T-helper 17 cell (primary cell): ENCODE results near the gene ACOX3. TPM values are rescaled to one million over a fixed set of nuclear protein-coding genes. Genes with fewer than 3 reads are reported as not detected.

Experiments used
- ATAC-seq: fragments of 150-1000 bp; cut with Tn5 transposase; 2 replicates; pipeline ENCODE4 v1.10.0; 2021; ENCODE audit warnings: mild to moderate bottlenecking, moderate library complexity
- DNase-seq, 3 donors: peaks; one replicate each; pipeline versions ENCODE4 v3.0.0 to v3.0.0-alpha.2; 2020 to 2021
- H3K9me3 ChIP-seq: one replicate; pipeline ENCODE4 v1.7.0; 2013; ENCODE audit warnings: low read length, mild to moderate bottlenecking; ENCODE audit not compliant: control insufficient read depth, poor library complexity, severe bottlenecking
- H3K27ac Mint-ChIP-seq: one replicate; pipeline ENCODE4 v1.8.0; 2022; ENCODE audit warnings: mild to moderate bottlenecking, moderate library complexity, mixed read lengths
- H3K27me3 Mint-ChIP-seq: one replicate; pipeline ENCODE4 v1.8.0; 2022; ENCODE audit warnings: mixed read lengths
- H3K36me3 Mint-ChIP-seq: one replicate; pipeline ENCODE4 v1.8.0; 2022; ENCODE audit warnings: low read depth, mixed read lengths
- H3K4me1 Mint-ChIP-seq: one replicate; pipeline ENCODE4 v1.8.0; 2022; ENCODE audit warnings: mild to moderate bottlenecking, mixed read lengths
- H3K4me3 Mint-ChIP-seq: one replicate; pipeline ENCODE4 v1.8.0; 2022; ENCODE audit warnings: mild to moderate bottlenecking, moderate library complexity, mixed read lengths
- total RNA-seq, 4 donors: library from RNA in 2 of 4; stranded (reverse) in 2 of 4; gene quantifications; one replicate each; pipeline ENCODE4 v1.2.3 and lab custom pipeline; 2022 to 2026

The ACOX3 gene
- total RNA-seq, 2 donors from 2014 or later: 9.6 to 11.3 TPM

DNA sequence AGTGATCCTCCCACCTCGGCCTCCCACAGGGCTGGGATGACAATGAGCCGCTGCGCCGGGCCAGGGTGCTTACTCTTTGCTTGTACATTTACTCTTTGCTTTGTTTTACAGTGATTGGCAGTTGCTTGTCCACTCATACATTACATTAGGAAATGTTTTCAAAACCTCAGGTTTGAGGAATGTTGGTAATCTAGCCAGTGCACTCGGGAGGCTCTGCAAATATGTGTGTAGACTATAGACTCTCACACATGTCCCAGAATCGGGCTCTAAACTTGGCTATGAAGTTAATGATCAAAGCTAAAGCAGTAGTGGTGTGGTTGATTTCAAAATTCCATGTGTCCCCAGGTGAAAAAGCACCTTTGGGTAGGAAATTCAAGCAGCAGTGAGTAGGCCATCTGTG lies 20.6 kb upstream of the ACOX3 start:
- ATAC-seq (no peak), DNase-seq (no peak)
- Mint-ChIP-seq H3K4me1 (peaks cover 5% of the 10 kb centered on the region), H3K4me3 (no peak overlapping the region), H3K27ac (no peak overlapping the region), H3K36me3 (peaks cover 16% of the 10 kb centered on the region), H3K27me3 (no peaks in the 10 kb centered on the region)
- no peaks in the 10 kb centered on the region for H3K9me3 ChIP-seq

- ATAC-seq (no peak), DNase-seq (no peak)
- H3K9me3 ChIP-seq: no peaks in the 10 kb centered on the region
- Mint-ChIP-seq H3K4me1 (peaks cover 5% of the 10 kb centered on the region), H3K36me3 (peaks cover 12% of the 10 kb centered on the region), H3K4me3 (no peak overlapping the region), H3K27me3 (no peaks in the 10 kb centered on the region), H3K27ac (no peak overlapping the region)
Measured at GRCh38 chr4:8459867-8460445, 19.4 kb upstream of the ACOX3 start.

DNA sequence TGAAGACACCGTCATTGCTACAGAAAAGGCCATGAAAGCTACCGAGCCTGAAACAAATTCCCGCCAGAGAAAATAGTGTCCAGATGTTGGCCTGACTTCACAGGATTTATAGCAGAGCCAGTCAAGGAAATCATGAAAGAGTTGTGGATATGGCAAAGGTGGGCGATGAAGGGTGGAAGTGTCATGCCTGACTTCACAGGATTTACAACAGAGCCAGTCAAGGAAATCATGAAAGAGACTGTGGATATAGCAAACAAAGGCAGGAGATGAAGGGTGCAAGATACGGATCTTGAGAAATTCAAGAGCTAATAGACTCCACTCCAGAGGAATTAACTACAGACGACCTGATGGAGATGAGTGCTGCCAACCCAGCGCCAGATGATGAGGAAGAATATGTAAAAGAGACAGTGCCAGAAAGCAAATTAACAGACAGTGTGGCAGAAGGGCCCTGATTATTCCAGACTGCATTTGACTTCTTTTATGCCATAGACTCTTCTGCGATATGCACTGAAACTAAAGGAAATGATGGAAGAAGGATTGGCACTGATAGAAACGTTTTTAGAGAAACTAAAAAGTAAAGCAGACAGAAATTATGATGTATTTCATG lies 17.2 kb upstream of the ACOX3 start:
- no peak for ATAC-seq
- Mint-ChIP-seq H3K4me3 (no peak overlapping the region), H3K4me1 (peaks cover 5% of the 10 kb centered on the region), H3K27me3 (no peaks in the 10 kb centered on the region), H3K27ac (no peak overlapping the region), H3K36me3 (peaks cover 9% of the 10 kb centered on the region)
- no peaks in the 10 kb centered on the region for H3K9me3 ChIP-seq
- no peak for DNase-seq

- H3K27me3 Mint-ChIP-seq: no peaks in the 10 kb centered on the region
- peaks cover 12% of the 10 kb centered on the region for H3K36me3 Mint-ChIP-seq
- ATAC-seq: no peak
- H3K4me1 Mint-ChIP-seq: peaks cover 5% of the 10 kb centered on the region
- no peak for DNase-seq
- H3K4me3 Mint-ChIP-seq: no peak overlapping the region
- no peaks in the 10 kb centered on the region for H3K9me3 ChIP-seq
- no peak overlapping the region for H3K27ac Mint-ChIP-seq
Measured at GRCh38 chr4:8453957-8454356, 13.4 kb upstream of the ACOX3 start.

- H3K4me1 Mint-ChIP-seq: peaks cover 2% of the 10 kb centered on the region
- no peaks in the 10 kb centered on the region for H3K9me3 ChIP-seq
- H3K27me3 Mint-ChIP-seq: no peaks in the 10 kb centered on the region
- H3K27ac Mint-ChIP-seq: no peak overlapping the region
- DNase-seq (no peak), ATAC-seq (no peak)
- H3K4me3 Mint-ChIP-seq: no peak overlapping the region
- peaks cover 9% of the 10 kb centered on the region for H3K36me3 Mint-ChIP-seq
Measured at GRCh38 chr4:8451440-8452182, 11.1 kb upstream of the ACOX3 start.

DNA sequence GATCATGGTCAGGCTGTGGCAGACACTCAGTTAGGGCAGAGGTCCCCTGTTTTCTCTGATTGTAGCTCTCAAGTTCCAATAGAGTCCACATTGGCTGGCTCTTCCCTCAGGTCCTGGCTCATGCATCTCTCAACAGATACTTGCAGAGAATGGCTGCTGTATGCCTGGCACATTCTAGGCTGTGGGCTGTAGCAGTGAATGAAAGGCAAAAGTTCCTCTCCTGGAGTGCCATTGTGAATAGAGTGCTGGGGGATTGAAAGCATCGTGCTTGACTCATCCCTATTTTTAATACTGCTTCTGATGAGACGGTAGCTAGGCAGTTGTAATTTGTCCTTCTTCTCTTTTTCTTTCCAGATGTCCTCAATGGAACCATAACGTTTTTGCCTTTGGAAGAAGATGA lies 5.6 kb upstream of the ACOX3 start:
- no peak for ATAC-seq
- H3K27me3 Mint-ChIP-seq: no peaks in the 10 kb centered on the region
- no peak overlapping the region for H3K4me3 Mint-ChIP-seq
- H3K36me3 Mint-ChIP-seq: peaks cover 2% of the 10 kb centered on the region
- H3K27ac Mint-ChIP-seq: no peak overlapping the region
- peaks cover 25% of the 10 kb centered on the region for H3K4me1 Mint-ChIP-seq
- H3K9me3 ChIP-seq: no peaks in the 10 kb centered on the region
- DNase-seq: no peak

DNA sequence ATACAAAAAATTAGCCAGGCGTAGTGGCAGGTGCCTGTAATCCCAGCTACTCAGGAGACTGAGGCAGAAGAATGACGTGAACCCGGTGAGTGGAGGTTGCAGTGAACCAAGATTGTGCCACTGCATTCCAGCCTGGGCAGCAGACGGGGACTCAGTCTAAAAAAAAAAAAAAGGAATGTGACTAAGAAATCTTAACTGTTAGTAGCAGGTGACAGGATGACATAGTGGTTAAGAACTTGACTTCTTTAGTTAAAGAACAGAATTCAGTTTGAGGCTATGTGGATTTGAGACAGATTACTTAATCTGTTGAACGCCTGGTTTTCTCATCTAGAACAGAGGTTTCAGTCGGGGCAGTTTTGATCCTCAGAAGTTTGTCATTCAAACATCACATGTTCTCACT lies 3.3 kb upstream of the ACOX3 start:
- no peaks in the 10 kb centered on the region for H3K9me3 ChIP-seq
- peaks cover 2% of the 10 kb centered on the region for H3K36me3 Mint-ChIP-seq
- no peak overlapping the region for H3K27ac Mint-ChIP-seq
- no peak for DNase-seq
- peaks cover 37% of the 10 kb centered on the region for H3K4me1 Mint-ChIP-seq
- ATAC-seq: no peak
- H3K27me3 Mint-ChIP-seq: no peaks in the 10 kb centered on the region
- no peak overlapping the region for H3K4me3 Mint-ChIP-seq

DNA sequence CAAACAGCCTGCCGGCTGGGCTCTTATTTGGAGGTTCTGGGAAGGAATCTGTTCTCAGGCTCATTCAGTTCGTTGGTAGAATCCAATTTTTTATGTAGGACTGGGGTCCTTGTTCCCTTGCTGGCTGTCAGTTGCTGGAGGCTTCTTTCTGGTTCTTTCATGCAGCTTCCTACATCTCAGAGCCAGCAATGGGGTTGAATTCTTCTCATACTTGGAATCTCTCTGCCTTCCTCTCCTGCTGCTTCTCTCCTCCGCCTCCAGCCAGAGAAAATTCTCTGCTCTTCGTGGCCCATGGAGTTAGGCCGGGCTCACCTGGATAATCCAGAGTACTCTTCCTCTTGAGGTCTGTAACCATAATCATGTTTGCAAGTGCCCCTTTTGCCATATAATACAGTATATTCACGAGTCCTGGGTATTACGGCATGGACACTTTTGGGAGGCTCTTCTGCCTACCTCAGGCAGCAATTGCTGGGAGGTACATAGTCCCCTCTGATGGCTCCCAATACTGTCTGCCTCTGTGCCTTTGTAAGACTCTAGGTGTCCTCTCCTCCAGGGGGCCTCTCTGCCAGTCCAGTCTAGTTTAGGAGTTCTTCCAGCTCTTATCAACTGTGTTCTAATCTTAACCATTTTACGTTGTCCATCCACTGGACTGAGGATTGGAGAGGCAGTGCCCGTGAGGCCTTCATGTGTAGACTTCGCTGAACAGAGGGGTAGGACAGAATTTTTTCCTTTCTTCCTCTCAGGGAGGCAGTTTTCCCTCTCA lies 2.3 kb upstream of the ACOX3 start:
- H3K9me3 ChIP-seq: no peaks in the 10 kb centered on the region
- H3K36me3 Mint-ChIP-seq: peaks cover 2% of the 10 kb centered on the region
- peak overlapping the region; percentile 57 for H3K4me3 Mint-ChIP-seq
- no peaks in the 10 kb centered on the region for H3K27me3 Mint-ChIP-seq
- ATAC-seq (no peak), DNase-seq (no peak)
- H3K27ac Mint-ChIP-seq: peak overlapping the region; percentile 91
- peaks cover 43% of the 10 kb centered on the region for H3K4me1 Mint-ChIP-seq

- peaks cover 51% of the 10 kb centered on the region for H3K4me1 Mint-ChIP-seq
- peak overlapping the region; percentile 92 for H3K4me3 Mint-ChIP-seq
- ATAC-seq (no peak), DNase-seq (no peak)
- peak overlapping the region; percentile 96 for H3K27ac Mint-ChIP-seq
- H3K36me3 Mint-ChIP-seq: peaks cover 2% of the 10 kb centered on the region
- H3K9me3 ChIP-seq: no peaks in the 10 kb centered on the region
- no peaks in the 10 kb centered on the region for H3K27me3 Mint-ChIP-seq
Measured at GRCh38 chr4:8441499-8442091, 1.1 kb upstream of the ACOX3 start.

- Mint-ChIP-seq H3K27ac (peak overlapping the region; percentile 96), H3K4me3 (peak overlapping the region; percentile 92), H3K27me3 (no peaks in the 10 kb centered on the region), H3K36me3 (peaks cover 2% of the 10 kb centered on the region), H3K4me1 (peaks cover 61% of the 10 kb centered on the region)
- no peaks in the 10 kb centered on the region for H3K9me3 ChIP-seq
- ATAC-seq (peak; percentile 46), DNase-seq (peak in 1 of 3 donors; percentile 11)
Measured at GRCh38 chr4:8439914-8440491, 520 bp downstream of the ACOX3 start.

- H3K4me3 Mint-ChIP-seq: peak overlapping the region; percentile 77
- peaks cover 67% of the 10 kb centered on the region for H3K4me1 Mint-ChIP-seq
- no peak for DNase-seq
- H3K27me3 Mint-ChIP-seq: no peaks in the 10 kb centered on the region
- peak overlapping the region; percentile 96 for H3K27ac Mint-ChIP-seq
- no peak for ATAC-seq
- no peaks in the 10 kb centered on the region for H3K9me3 ChIP-seq
- H3K36me3 Mint-ChIP-seq: peaks cover 2% of the 10 kb centered on the region
Measured at GRCh38 chr4:8439168-8439567, 1.4 kb downstream of the ACOX3 start.

GRCh38 chr4:8438743-8439142 lies 1.8 kb downstream of the ACOX3 start:
- no peaks in the 10 kb centered on the region for H3K9me3 ChIP-seq
- Mint-ChIP-seq H3K4me1 (peaks cover 69% of the 10 kb centered on the region), H3K36me3 (peaks cover 2% of the 10 kb centered on the region), H3K27ac (peak overlapping the region; percentile 96), H3K27me3 (no peaks in the 10 kb centered on the region), H3K4me3 (peak overlapping the region; percentile 77)
- DNase-seq (no peak), ATAC-seq (no peak)

- Mint-ChIP-seq H3K36me3 (peaks cover 4% of the 10 kb centered on the region), H3K4me3 (no peak overlapping the region), H3K27ac (no peak overlapping the region), H3K4me1 (peaks cover 63% of the 10 kb centered on the region), H3K27me3 (no peaks in the 10 kb centered on the region)
- no peak for DNase-seq
- H3K9me3 ChIP-seq: no peaks in the 10 kb centered on the region
- ATAC-seq: no peak
Measured at GRCh38 chr4:8437281-8437680, 3.2 kb downstream of the ACOX3 start.
